ENCODE data around the gene RHD. TPM values are rescaled to one million over a fixed set of nuclear protein-coding genes. Genes with fewer than 3 reads are reported as not detected.
"Not testable (repeated sequence)": the region's sequence is repeated elsewhere in the genome, so short reads cannot be mapped to it uniquely, and the experiment has no call there.

RHD gene
- total RNA-seq, result not detected in 2 replicates

- DNase-seq (ENCODE audit: low spot score); H3K27ac Mint-ChIP-seq; H3K27me3 Mint-ChIP-seq (ENCODE audit: low read depth); H3K4me1 Mint-ChIP-seq (ENCODE audit: low read depth); H3K36me3 Mint-ChIP-seq (ENCODE audit: low read depth); H3K9me3 Mint-ChIP-seq; intact Hi-C loops (cut with micrococcal nuclease); H3K4me3 Mint-ChIP-seq (ENCODE audit: low read depth): not testable (repeated sequence)
Observed at GRCh38 chr1:25272238-25272637, at the start of gene RHD. Gene RHD, plus strand, starts transcription at chr1:25272509. Its CDS starts 39 bp downstream, at chr1:25272548.

GRCh38 chr1:25222606-25223005 lies 49.7 kb upstream of the RHD start:
- Mint-ChIP-seq H3K4me3 (ENCODE audit: low read depth) (no peak overlapping the region), H3K27ac (no peak overlapping the region), H3K4me1 (ENCODE audit: low read depth) (no peaks in the 10 kb centered on the region), H3K9me3 (no peaks in the 10 kb centered on the region), H3K36me3 (ENCODE audit: low read depth) (peaks cover 58% of the 10 kb centered on the region), H3K27me3 (ENCODE audit: low read depth) (no peaks in the 10 kb centered on the region)
- no peak for DNase-seq (ENCODE audit: low spot score)
- intact Hi-C loops (cut with micrococcal nuclease), result no loop called here

DNA sequence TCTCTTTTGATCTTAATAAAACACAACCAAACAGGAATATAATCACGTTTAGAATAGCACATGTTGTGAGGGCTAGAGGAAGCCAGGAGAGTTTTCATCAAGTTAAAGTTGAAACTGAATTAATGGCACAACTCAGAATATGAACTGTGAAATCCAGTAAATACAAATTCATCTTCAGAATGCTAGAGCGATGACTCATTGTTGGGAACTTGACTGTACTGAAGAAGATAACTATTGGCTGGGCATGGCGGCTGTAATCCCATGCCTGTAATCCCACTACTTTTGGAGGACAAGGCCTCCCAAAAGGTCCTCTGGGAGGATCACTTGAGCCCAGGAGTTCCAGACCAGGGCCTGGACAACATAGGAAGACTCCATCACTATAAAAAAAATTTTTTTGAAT lies 48.8 kb upstream of the RHD start:
- no peaks in the 10 kb centered on the region for H3K27me3 Mint-ChIP-seq (ENCODE audit: low read depth)
- H3K4me3 Mint-ChIP-seq (ENCODE audit: low read depth), result no peak overlapping the region
- intact Hi-C loops (cut with micrococcal nuclease), result no loop called here
- peaks cover 5% of the 10 kb centered on the region for H3K4me1 Mint-ChIP-seq (ENCODE audit: low read depth)
- no peaks in the 10 kb centered on the region for H3K9me3 Mint-ChIP-seq
- peaks cover 64% of the 10 kb centered on the region for H3K36me3 Mint-ChIP-seq (ENCODE audit: low read depth)
- H3K27ac Mint-ChIP-seq, result no peak overlapping the region
- no peak for DNase-seq (ENCODE audit: low spot score)

- Mint-ChIP-seq H3K36me3 (ENCODE audit: low read depth) (peaks cover 34% of the 10 kb centered on the region), H3K27me3 (ENCODE audit: low read depth) (no peaks in the 10 kb centered on the region), H3K27ac (no peak within 1 kb of the TSS), H3K4me1 (ENCODE audit: low read depth) (peaks cover 27% of the 10 kb centered on the region), H3K9me3 (no peaks in the 10 kb centered on the region), H3K4me3 (ENCODE audit: low read depth) (no peak within 1 kb of the TSS)
- intact Hi-C loops (cut with micrococcal nuclease), result loop anchor here (1.0 to 10.0 kb wide), 3 partner anchors 15 to 303 kb away; partner anchors contain the start of gene RSRP1
- peak; percentile 86 for DNase-seq (ENCODE audit: low spot score)
Observed at GRCh38 chr1:25232027-25232865, 40.1 kb upstream of the RHD start, which contains the start of gene SYF2. Gene SYF2, minus strand, starts transcription at chr1:25232502. Its CDS starts 35 bp downstream, at chr1:25232467.

- no peaks in the 10 kb centered on the region for H3K27me3 Mint-ChIP-seq (ENCODE audit: low read depth)
- H3K27ac Mint-ChIP-seq, result no peak overlapping the region
- no peak overlapping the region for H3K4me3 Mint-ChIP-seq (ENCODE audit: low read depth)
- DNase-seq (ENCODE audit: low spot score), result peak; percentile 70
- peaks cover 25% of the 10 kb centered on the region for H3K4me1 Mint-ChIP-seq (ENCODE audit: low read depth)
- H3K9me3 Mint-ChIP-seq, result no peaks in the 10 kb centered on the region
- H3K36me3 Mint-ChIP-seq (ENCODE audit: low read depth), result peaks cover 27% of the 10 kb centered on the region
- intact Hi-C loops (cut with micrococcal nuclease), result loop anchor here (1.0 to 10.0 kb wide), 3 partner anchors 14 to 304 kb away; partner anchors contain the start of gene RSRP1
Observed at GRCh38 chr1:25232866-25233784, 39.2 kb upstream of the RHD start.

DNA sequence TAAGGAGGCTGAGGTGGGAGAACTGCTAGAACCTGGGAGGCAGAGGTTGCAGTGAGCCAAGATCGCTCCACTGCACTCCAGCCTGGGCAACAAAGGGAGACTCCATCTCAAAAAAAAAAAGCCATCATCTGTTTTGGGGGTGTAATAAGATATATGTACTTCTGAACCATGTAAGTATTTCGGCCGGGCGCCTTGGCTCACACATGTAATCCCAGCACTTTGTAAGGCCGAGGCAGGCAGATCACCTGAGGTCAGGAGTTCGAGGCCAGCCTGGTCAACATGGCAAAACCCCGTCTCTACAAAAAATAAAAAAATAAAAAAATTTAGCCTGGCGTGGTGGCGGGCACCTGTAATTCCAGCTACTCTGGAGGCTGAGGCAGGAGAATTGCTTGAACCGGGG lies 36.9 kb upstream of the RHD start:
- not testable (repeated sequence) for H3K27ac Mint-ChIP-seq; H3K9me3 Mint-ChIP-seq; H3K27me3 Mint-ChIP-seq (ENCODE audit: low read depth); DNase-seq (ENCODE audit: low spot score); H3K4me3 Mint-ChIP-seq (ENCODE audit: low read depth)
- Mint-ChIP-seq H3K36me3 (ENCODE audit: low read depth) (peaks cover 19% of the 10 kb centered on the region), H3K4me1 (ENCODE audit: low read depth) (peaks cover 31% of the 10 kb centered on the region)
- intact Hi-C loops (cut with micrococcal nuclease), result loop anchor here (10.0 kb wide), 1 partner anchor 281 kb away; no protein-coding TSS in a partner anchor

DNA sequence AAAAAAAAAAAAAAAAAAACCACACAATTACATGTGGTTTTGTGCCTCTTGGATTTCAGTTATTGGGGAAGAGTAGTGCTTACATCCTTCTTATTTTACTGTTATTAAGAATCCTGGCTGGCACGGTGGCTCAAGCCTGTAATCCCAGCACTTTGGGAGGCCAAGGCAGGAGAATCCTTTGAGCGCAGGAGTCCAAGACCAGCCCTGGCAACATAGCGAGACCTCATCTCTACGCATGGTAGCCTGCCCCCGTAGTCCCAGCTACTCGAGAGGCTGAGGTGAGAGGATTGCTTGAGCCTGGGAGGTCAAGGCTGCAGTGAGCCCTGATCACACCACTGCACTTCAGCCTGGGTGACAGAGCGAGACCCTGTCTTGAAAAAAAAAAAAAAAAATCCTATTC lies 36.0 kb upstream of the RHD start:
- DNase-seq (ENCODE audit: low spot score); H3K27me3 Mint-ChIP-seq (ENCODE audit: low read depth); H3K27ac Mint-ChIP-seq; H3K9me3 Mint-ChIP-seq; H3K4me3 Mint-ChIP-seq (ENCODE audit: low read depth): not testable (repeated sequence)
- intact Hi-C loops (cut with micrococcal nuclease), result loop anchor here (10.0 kb wide), 1 partner anchor 281 kb away; no protein-coding TSS in a partner anchor
- H3K36me3 Mint-ChIP-seq (ENCODE audit: low read depth), result peaks cover 23% of the 10 kb centered on the region
- peaks cover 31% of the 10 kb centered on the region for H3K4me1 Mint-ChIP-seq (ENCODE audit: low read depth)

GRCh38 chr1:25238046-25238445 lies 34.3 kb upstream of the RHD start:
- H3K27ac Mint-ChIP-seq, result no peak overlapping the region
- intact Hi-C loops (cut with micrococcal nuclease), result loop anchor here (2.0 to 10.0 kb wide), 2 partner anchors 101 to 283 kb away; partner anchors contain the start of gene TMEM50A
- peaks cover 32% of the 10 kb centered on the region for H3K36me3 Mint-ChIP-seq (ENCODE audit: low read depth)
- DNase-seq (ENCODE audit: low spot score), result no peak
- H3K4me3 Mint-ChIP-seq (ENCODE audit: low read depth), result no peak overlapping the region
- no peaks in the 10 kb centered on the region for H3K27me3 Mint-ChIP-seq (ENCODE audit: low read depth)
- peaks cover 32% of the 10 kb centered on the region for H3K4me1 Mint-ChIP-seq (ENCODE audit: low read depth)
- no peaks in the 10 kb centered on the region for H3K9me3 Mint-ChIP-seq

- peaks cover 38% of the 10 kb centered on the region for H3K4me1 Mint-ChIP-seq (ENCODE audit: low read depth)
- intact Hi-C loops (cut with micrococcal nuclease), result loop anchor here (2.0 to 10.0 kb wide), 4 partner anchors 99 to 595 kb away; partner anchors contain the start of genes CLIC4, SRRM1 and TMEM50A
- H3K9me3 Mint-ChIP-seq, result no peaks in the 10 kb centered on the region
- H3K27me3 Mint-ChIP-seq (ENCODE audit: low read depth), result no peaks in the 10 kb centered on the region
- H3K4me3 Mint-ChIP-seq (ENCODE audit: low read depth), result peak overlapping the region; percentile 83
- peak overlapping the region; percentile 95 for H3K27ac Mint-ChIP-seq
- H3K36me3 Mint-ChIP-seq (ENCODE audit: low read depth), result peaks cover 47% of the 10 kb centered on the region
- DNase-seq (ENCODE audit: low spot score), result peak; percentile 88
Observed at GRCh38 chr1:25239681-25240541, 32.4 kb upstream of the RHD start.

DNA sequence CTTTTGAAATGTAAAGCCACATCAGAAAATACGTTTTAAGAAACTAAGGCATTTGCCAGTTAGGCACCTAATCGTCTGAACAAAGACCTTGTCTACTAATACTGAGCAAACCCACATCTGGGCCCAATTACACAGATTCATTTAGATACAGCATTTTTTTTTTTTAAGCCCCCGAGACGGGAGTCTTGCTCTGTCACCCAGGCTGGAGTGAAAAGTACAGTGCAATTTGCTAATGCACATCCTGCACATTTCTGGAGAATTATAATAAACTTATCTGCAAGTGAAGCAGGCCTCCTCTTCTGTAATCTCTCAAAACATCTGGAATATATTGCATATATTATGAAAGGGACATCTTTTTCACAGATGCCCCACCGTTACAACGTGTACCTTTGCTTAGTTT lies 28.4 kb upstream of the RHD start:
- Mint-ChIP-seq H3K27ac (no peak overlapping the region), H3K4me1 (ENCODE audit: low read depth) (peaks cover 56% of the 10 kb centered on the region), H3K4me3 (ENCODE audit: low read depth) (peak overlapping the region; percentile 31), H3K27me3 (ENCODE audit: low read depth) (peaks cover 2% of the 10 kb centered on the region), H3K36me3 (ENCODE audit: low read depth) (peaks cover 73% of the 10 kb centered on the region), H3K9me3 (no peaks in the 10 kb centered on the region)
- intact Hi-C loops (cut with micrococcal nuclease), result loop anchor here (10.0 kb wide), 2 partner anchors 499 to 599 kb away; partner anchors contain the start of genes CLIC4 and SRRM1
- DNase-seq (ENCODE audit: low spot score), result no peak

DNA sequence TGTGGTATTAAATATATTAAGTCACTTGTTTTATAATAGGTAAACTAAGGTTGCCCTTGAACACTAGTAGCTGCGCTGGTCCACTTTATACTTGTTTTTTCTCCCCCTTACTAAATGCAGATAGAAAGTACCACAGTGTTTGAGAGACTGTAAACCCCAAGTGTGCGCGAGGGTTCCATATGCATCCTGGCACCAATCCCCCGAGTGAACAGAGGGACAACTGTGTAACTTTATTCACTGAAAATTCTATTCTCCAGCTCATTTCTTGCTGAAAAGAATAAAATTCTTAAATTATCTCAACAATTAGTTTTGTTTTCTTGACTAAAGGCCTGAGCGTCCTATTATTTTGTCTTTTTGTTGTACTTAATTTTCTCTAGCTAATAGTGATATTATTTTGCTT lies 26.9 kb upstream of the RHD start:
- no peaks in the 10 kb centered on the region for H3K9me3 Mint-ChIP-seq
- H3K36me3 Mint-ChIP-seq (ENCODE audit: low read depth), result peaks cover 68% of the 10 kb centered on the region
- DNase-seq (ENCODE audit: low spot score), result no peak
- peaks cover 46% of the 10 kb centered on the region for H3K4me1 Mint-ChIP-seq (ENCODE audit: low read depth)
- no peak overlapping the region for H3K27ac Mint-ChIP-seq
- intact Hi-C loops (cut with micrococcal nuclease), result loop anchor here (10.0 kb wide), 2 partner anchors 501 to 601 kb away; partner anchors contain the start of genes CLIC4 and SRRM1
- peaks cover 2% of the 10 kb centered on the region for H3K27me3 Mint-ChIP-seq (ENCODE audit: low read depth)
- peak overlapping the region; percentile 98 for H3K4me3 Mint-ChIP-seq (ENCODE audit: low read depth)
